Skin of body (tissue), 2 donors: ENCODE results near the gene PSKH1. TPM values are rescaled to one million over a fixed set of nuclear protein-coding genes. Genes with fewer than 3 reads are reported as not detected.

Experiments used
- DNase-seq: peaks from one replicate; lab custom pipeline; 2025; lab: John Stamatoyannopoulos, UW
- total RNA-seq: library from RNA; depleted of rRNA; stranded (reverse); fragments of >200 nt; gene quantifications from one replicate; pipeline ENCODE4 v1.2.3, GENCODE V29; 2014

The PSKH1 gene
- total RNA-seq, 1 donor from 2014 or later: 8.3 TPM

- no peak for DNase-seq
Observed at GRCh38 chr16:67939507-67940445, 46.7 kb downstream of the PSKH1 start.

GRCh38 chr16:67940446-67941089 is 47.5 kb downstream of the PSKH1 start:
- no peak for DNase-seq

GRCh38 chr16:67941469-67942199 is 48.6 kb downstream of the PSKH1 start:
- DNase-seq: no peak

- DNase-seq: no peak
Observed at GRCh38 chr16:67942200-67942509, 49.1 kb downstream of the PSKH1 start.

GRCh38 chr16:67942510-67943255 is 49.6 kb downstream of the PSKH1 start:
- no peak for DNase-seq

GRCh38 chr16:67943256-67943618 is 50.2 kb downstream of the PSKH1 start:
- no peak for DNase-seq

GRCh38 chr16:67943619-67944504 is 50.8 kb downstream of the PSKH1 start, which contains the start of gene LCAT:
Gene LCAT (minus strand): TSS chr16:67944120. CDS start chr16:67944101, 19 bp downstream.
- no peak for DNase-seq

GRCh38 chr16:67944690-67945391 is 51.8 kb downstream of the PSKH1 start:
- DNase-seq: no peak

- no peak for DNase-seq
Observed at GRCh38 chr16:67945392-67945933, 52.4 kb downstream of the PSKH1 start.

GRCh38 chr16:67946128-67946569 is 53.1 kb downstream of the PSKH1 start:
- DNase-seq: no peak

GRCh38 chr16:67946966-67947558 is 54.0 kb downstream of the PSKH1 start:
- DNase-seq: no peak

GRCh38 chr16:67948015-67948414 is 55.0 kb downstream of the PSKH1 start:
- no peak for DNase-seq

- DNase-seq: no peak
Observed at GRCh38 chr16:67949645-67950044, 56.6 kb downstream of the PSKH1 start.

- no peak for DNase-seq
Observed at GRCh38 chr16:67950335-67950843, 57.3 kb downstream of the PSKH1 start.

GRCh38 chr16:67951485-67951884 is 58.4 kb downstream of the PSKH1 start:
- no peak for DNase-seq

GRCh38 chr16:67953641-67954375 is 60.8 kb downstream of the PSKH1 start:
- no peak for DNase-seq

GRCh38 chr16:67954421-67955196 is 61.6 kb downstream of the PSKH1 start:
- no peak for DNase-seq
